AG09319 (cell line): ENCODE measurements around the gene UBR1.
"Not testable (repeated sequence)": the region's sequence is repeated elsewhere in the genome, so short reads cannot be mapped to it uniquely, and the experiment has no call there.

ENCODE experiments used
- DNase-seq: peaks from one replicate; pipeline ENCODE4 v3.0.0-alpha.2; 2010; ENCODE audit warnings: low read depth; ENCODE audit errors: extremely low read depth
- CTCF ChIP-seq: IDR thresholded peaks from 2 replicates; pipeline ENCODE4 v1.5.1; 2011; ENCODE audit warnings: low read depth, mild to moderate bottlenecking, inconsistent platforms, low read length, moderate library complexity

The UBR1 gene

GRCh38 chr15:43029476-43029875 is 76.4 kb downstream of the UBR1 start:
- TF ChIP-seq CTCF, result no peak
- DNase-seq, result no peak

- TF ChIP-seq CTCF, result no peak
These were observed 80.7 kb downstream of the UBR1 start for GRCh38 chr15:43025150-43025549.

GRCh38 chr15:43014671-43015070 is 91.2 kb downstream of the UBR1 start:
- not testable (repeated sequence) for DNase-seq

More at GRCh38 chr15:43025150-43025549, 80.7 kb downstream of the UBR1 start:
- DNase-seq, result no peak

- TF ChIP-seq CTCF, result no peak
These were observed 96.6 kb downstream of the UBR1 start for GRCh38 chr15:43009206-43009605.

GRCh38 chr15:43008150-43008549 is 97.7 kb downstream of the UBR1 start:
- TF ChIP-seq CTCF, result no peak
- no peak for DNase-seq

More at GRCh38 chr15:43009206-43009605, 96.6 kb downstream of the UBR1 start:
- no peak for DNase-seq

- no peak for DNase-seq
- TF ChIP-seq CTCF, result no peak
These were observed 98.3 kb downstream of the UBR1 start for GRCh38 chr15:43007551-43007950.

GRCh38 chr15:43006991-43007390 is 98.8 kb downstream of the UBR1 start:
- no peak for TF ChIP-seq CTCF
- no peak for DNase-seq

GRCh38 chr15:43004886-43005595 is 100.8 kb downstream of the UBR1 start:
- DNase-seq, result not testable (repeated sequence)
